Endothelial cell of umbilical vein (primary cell): ENCODE measurements around the gene AUTS2. TPM values are rescaled to one million over a fixed set of nuclear protein-coding genes. Genes with fewer than 3 reads are reported as not detected.

Experiments
- BruUV-seq: library from RNA; stranded (reverse); fragments of 400-500 nt; replicated peaks from 2 replicates; lab custom pipeline; 2021; lab: Mats Ljungman, UMichigan
- CTCF ChIA-PET: fragments of 300-600, 350-600 bp; sonication (Branson Sonifier 250); formaldehyde crosslinking; loops from one replicate; lab custom pipeline; 2021; ENCODE audit warnings: antibody characterized with exemption, inconsistent platforms; lab: Charles Lee
- POLR2A ChIA-PET: fragments of 300-600, 350-600 bp; sonication (Branson Sonifier 250); formaldehyde crosslinking; loops from one replicate; lab custom pipeline; 2021; ENCODE audit warnings: antibody characterized with exemption, inconsistent platforms; lab: Charles Lee
- DNase-seq: peaks from one replicate; pipeline ENCODE4 v3.0.0-alpha.2; 2011; ENCODE audit warnings: low read depth, low spot score
- FAIRE-seq: peaks from 2 replicates; lab custom pipeline; 2011; peaks lifted over from hg19 to GRCh38; lab: Jason Lieb, UNC
- H2AFZ ChIP-seq: 2 replicates; pipeline ENCODE4 v1.6.0; 2012; ENCODE audit warnings: low read depth, low read length, control low read depth, inconsistent platforms
- H3K27ac ChIP-seq: 2 replicates; pipeline ENCODE4 v1.5.1; 2011; ENCODE audit warnings: low read depth, mild to moderate bottlenecking, control low read depth, low read length, moderate library complexity; ENCODE audit not compliant: insufficient read depth
- H3K27me3 ChIP-seq, 2 experiments: 2 replicates each; pipeline versions ENCODE4 v1.6.0 to v1.6.1; 2011; ENCODE audit warnings: low read length in 2 of 2, mixed read lengths in 1 of 2; ENCODE audit not compliant: control insufficient read depth in 2 of 2, insufficient read depth in 2 of 2
- H3K36me3 ChIP-seq, 2 experiments: 2 replicates in 1 of 2; 3 replicates in 1 of 2; pipeline ENCODE4 v1.5.1; 2011; ENCODE audit warnings: low read length in 2 of 2, mild to moderate bottlenecking in 1 of 2, moderate library complexity in 1 of 2; ENCODE audit not compliant: control insufficient read depth in 2 of 2, insufficient read depth in 2 of 2; ENCODE audit errors: extremely low read depth in 1 of 2
- H3K4me1 ChIP-seq: 3 replicates; pipeline ENCODE4 v1.5.1; 2011; ENCODE audit warnings: mild to moderate bottlenecking, low read length; ENCODE audit not compliant: control insufficient read depth, insufficient read depth; ENCODE audit errors: extremely low read depth
- H3K4me2 ChIP-seq: 2 replicates; pipeline ENCODE4 v1.6.1; 2011; ENCODE audit warnings: low read length, control low read depth, mixed read lengths; ENCODE audit not compliant: insufficient read depth
- H3K4me3 ChIP-seq, 3 experiments: fragments of 200-600 bp in 1 of 3; sonication (generic), shearing (Covaris generic) in 1 of 3; replicated peaks in 1 of 3; 2 replicates each; pipeline ENCODE4 v1.5.1; 2011 to 2016; ENCODE audit warnings: control low read depth in 3 of 3, low read length in 3 of 3, mild to moderate bottlenecking in 2 of 3, inconsistent platforms in 1 of 3, low read depth in 1 of 3, moderate library complexity in 1 of 3; ENCODE audit not compliant: insufficient read depth in 1 of 3
- H3K79me2 ChIP-seq: 2 replicates; pipeline ENCODE4 v1.6.0; 2012; ENCODE audit warnings: low read length, inconsistent platforms; ENCODE audit not compliant: control insufficient read depth, insufficient read depth
- H3K9ac ChIP-seq: replicated peaks from 2 replicates; pipeline ENCODE3; 2011; ENCODE audit warnings: low read length, control low read depth; ENCODE audit not compliant: insufficient read depth; ENCODE audit errors: extremely low read depth
- H3K9me1 ChIP-seq: replicated peaks from 3 replicates; pipeline ENCODE4 v1.6.0; 2011; ENCODE audit warnings: mild to moderate bottlenecking, low read length; ENCODE audit not compliant: control insufficient read depth, insufficient read depth; ENCODE audit errors: extremely low read depth
- H3K9me3 ChIP-seq: replicated peaks from 2 replicates; pipeline ENCODE4 v1.5.1; 2012; ENCODE audit warnings: low read length, inconsistent platforms; ENCODE audit not compliant: control insufficient read depth, insufficient read depth
- H4K20me1 ChIP-seq: replicated peaks from 2 replicates; pipeline ENCODE3; 2011; ENCODE audit warnings: mild to moderate bottlenecking, low read length; ENCODE audit not compliant: control insufficient read depth, insufficient read depth; ENCODE audit errors: extremely low read depth
- EZH2 ChIP-seq: IDR thresholded peaks from 2 replicates; pipeline ENCODE4 v1.6.1; 2012; ENCODE audit warnings: borderline replicate concordance, low read depth, mild to moderate bottlenecking, moderate library complexity, low read length, inconsistent platforms; ENCODE audit not compliant: severe bottlenecking
- FOS ChIP-seq: IDR thresholded peaks from 2 replicates; pipeline ENCODE4 v1.6.1; 2011; ENCODE audit warnings: mild to moderate bottlenecking, low read length, moderate library complexity, borderline replicate concordance; ENCODE audit not compliant: insufficient read depth
- GATA2 ChIP-seq: IDR thresholded peaks from 2 replicates; pipeline ENCODE4 v1.7.0; 2011; ENCODE audit warnings: low read depth, mild to moderate bottlenecking, moderate library complexity, mixed read lengths, low read length; ENCODE audit not compliant: insufficient read length, insufficient read depth
- JUN ChIP-seq: IDR thresholded peaks from 2 replicates; pipeline ENCODE4 v1.6.1; 2011; ENCODE audit warnings: borderline replicate concordance, low read depth; ENCODE audit not compliant: insufficient read length, insufficient read depth
- MAX ChIP-seq: IDR thresholded peaks from 2 replicates; pipeline ENCODE4 v1.6.1; 2011; ENCODE audit not compliant: insufficient read depth, insufficient read length
- MYC ChIP-seq: IDR thresholded peaks from one replicate; pipeline ENCODE4 v1.6.1; 2011; ENCODE audit warnings: mild to moderate bottlenecking, low read depth, low read length
- POLR2A ChIP-seq: IDR thresholded peaks from 2 replicates; pipeline ENCODE4 v1.6.1; 2012; ENCODE audit warnings: low read depth, mild to moderate bottlenecking, control low read depth, low read length
- POLR2AphosphoS5 ChIP-seq: IDR thresholded peaks from 2 replicates; pipeline ENCODE4 v1.6.1; 2012; ENCODE audit warnings: low read depth, mild to moderate bottlenecking, control low read depth, low read length, moderate library complexity; ENCODE audit not compliant: insufficient read depth
- dilution Hi-C: fragments of 300-500 bp; cut with MboI; formaldehyde crosslinking; loops from one replicate; pipeline ENCODE4 v1.15.0; 2019; ENCODE audit warnings: low sequenced_read_pairs; ENCODE audit not compliant: extremely low pct_ligation_motif_present
- intact Hi-C: fragments of 100-400 bp; cut with micrococcal nuclease; formaldehyde crosslinking; loops from one replicate; pipeline ENCODE4 v1.10.0; 2022
- polyA plus RNA-seq, 4 experiments: library from polyadenylated mRNA; depleted of rRNA in 3 of 4; stranded (reverse) in 3 of 4; unstranded in 1 of 4; fragments of >200 nt; gene quantifications; 2 replicates each; pipeline versions ENCODE4 v1.2.1 to v1.2.3, GENCODE V29; 2011 to 2012; ENCODE audit warnings: missing spikeins in 1 of 4
- total RNA-seq: library from RNA; stranded (reverse); gene quantifications from 2 replicates; pipeline ENCODE4 v1.2.3, GENCODE V29; 2021
- TF ChIP-seq, protein P1 (sequence below), 2 donors: IDR thresholded peaks; 1 replicate in 1 of 2; 2 replicates in 1 of 2; pipeline ENCODE4 v1.5.1; 2011; ENCODE audit warnings: low read length in 2 of 2, mild to moderate bottlenecking in 2 of 2, moderate library complexity in 2 of 2, control low read depth in 1 of 2, inconsistent platforms in 1 of 2, low read depth in 1 of 2; ENCODE audit not compliant: insufficient read depth in 1 of 2; ENCODE audit errors: extremely low read depth in 1 of 2

The AUTS2 gene
- total and polyA plus RNA-seq, 2 donors (not counting 3 experiments of a cell fraction or from before 2014, with no cell fraction given): 0.59 to 8.0 TPM

DNA sequence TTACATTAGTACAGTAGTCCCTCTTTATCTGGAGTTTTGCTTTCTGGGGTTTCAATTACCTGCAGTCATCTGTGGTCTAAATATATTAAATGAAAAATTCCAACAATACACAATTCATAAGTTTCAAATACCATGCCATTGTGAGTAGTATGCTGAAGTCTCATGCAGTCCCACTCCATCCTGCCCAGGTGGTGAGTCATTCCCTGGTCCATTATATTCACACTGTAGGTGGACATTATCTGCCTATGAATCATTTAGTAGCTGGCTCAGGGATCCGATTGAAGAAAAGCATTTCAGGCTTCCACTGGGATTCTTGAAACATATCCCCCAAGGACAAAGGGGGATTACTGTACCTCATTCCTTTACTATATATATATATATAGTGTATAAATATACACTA lies 1235.5 kb downstream of the AUTS2 start:
- FAIRE-seq (no peak), DNase-seq (no peak)
- H3K4me1 ChIP-seq: no peaks in the 10 kb centered on the region
- intact Hi-C loops: no loop called here
- no peaks in the 10 kb centered on the region for H4K20me1 ChIP-seq
- ChIA-PET POLR2A (no interaction called here), CTCF (no interaction called here)
- dilution Hi-C loops: no loop called here
- no peak overlapping the region for H3K9ac ChIP-seq
- H2AFZ ChIP-seq: no peak overlapping the region
- no TSS peak for BruUV-seq
- TF ChIP-seq GATA2: no peak
- TF ChIP-seq, protein P1, sequence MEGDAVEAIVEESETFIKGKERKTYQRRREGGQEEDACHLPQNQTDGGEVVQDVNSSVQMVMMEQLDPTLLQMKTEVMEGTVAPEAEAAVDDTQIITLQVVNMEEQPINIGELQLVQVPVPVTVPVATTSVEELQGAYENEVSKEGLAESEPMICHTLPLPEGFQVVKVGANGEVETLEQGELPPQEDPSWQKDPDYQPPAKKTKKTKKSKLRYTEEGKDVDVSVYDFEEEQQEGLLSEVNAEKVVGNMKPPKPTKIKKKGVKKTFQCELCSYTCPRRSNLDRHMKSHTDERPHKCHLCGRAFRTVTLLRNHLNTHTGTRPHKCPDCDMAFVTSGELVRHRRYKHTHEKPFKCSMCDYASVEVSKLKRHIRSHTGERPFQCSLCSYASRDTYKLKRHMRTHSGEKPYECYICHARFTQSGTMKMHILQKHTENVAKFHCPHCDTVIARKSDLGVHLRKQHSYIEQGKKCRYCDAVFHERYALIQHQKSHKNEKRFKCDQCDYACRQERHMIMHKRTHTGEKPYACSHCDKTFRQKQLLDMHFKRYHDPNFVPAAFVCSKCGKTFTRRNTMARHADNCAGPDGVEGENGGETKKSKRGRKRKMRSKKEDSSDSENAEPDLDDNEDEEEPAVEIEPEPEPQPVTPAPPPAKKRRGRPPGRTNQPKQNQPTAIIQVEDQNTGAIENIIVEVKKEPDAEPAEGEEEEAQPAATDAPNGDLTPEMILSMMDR (IDR thresholded peaks at IDR 0.05; ENCODE audit: extremely low read depth in 1 of 2, insufficient read depth in 1 of 2, low read depth in 1 of 2, low read length in 2 of 2): no peak
- no peak for TF ChIP-seq POLR2A
- no peak for TF ChIP-seq EZH2
- no peak for TF ChIP-seq MYC
- TF ChIP-seq JUN: no peak
- TF ChIP-seq MAX: no peak
- no peak for TF ChIP-seq FOS
- no peak for TF ChIP-seq POLR2AphosphoS5
- no peaks in the 10 kb centered on the region for H3K9me3 ChIP-seq
- H3K36me3 ChIP-seq: no peaks in the 10 kb centered on the region
- H3K4me2 ChIP-seq: no peak overlapping the region
- H3K27ac ChIP-seq: no peak overlapping the region
- no peak overlapping the region for H3K4me3 ChIP-seq
- no peaks in the 10 kb centered on the region for H3K27me3 ChIP-seq
- H3K9me1 ChIP-seq: no peaks in the 10 kb centered on the region
- H3K79me2 ChIP-seq: no peaks in the 10 kb centered on the region
